Cardiac muscle cell (in vitro differentiated cells and primary cell): ENCODE data around the gene SH3GL2. TPM values are rescaled to one million over a fixed set of nuclear protein-coding genes. Genes with fewer than 3 reads are reported as not detected.

Source experiments
- DNase-seq, 2 donors: peaks; one replicate each; pipeline versions ENCODE4 v3.0.0 to v3.0.0-alpha.2; 2010 to 2017; ENCODE audit warnings: low read depth in 1 of 2, low spot score in 1 of 2
- H3K27ac ChIP-seq: fragments of 200-600 bp; sonication (generic); 2 replicates; pipeline ENCODE4 v1.5.1; 2016
- H3K27me3 ChIP-seq: fragments of 200-600 bp; sonication (generic); 2 replicates; pipeline ENCODE4 v1.6.0; 2016; ENCODE audit warnings: control low read depth
- H3K36me3 ChIP-seq: fragments of 200-600 bp; sonication (generic); 2 replicates; pipeline ENCODE4 v1.5.1; 2016; ENCODE audit warnings: control low read depth
- H3K4me1 ChIP-seq: fragments of 200-600 bp; sonication (generic); 2 replicates; pipeline ENCODE4 v1.8.1; 2017; ENCODE audit warnings: low read depth, mild to moderate bottlenecking, mixed run types
- H3K4me3 ChIP-seq: fragments of 200-600 bp; sonication (generic); 2 replicates; pipeline ENCODE4 v1.5.1; 2016; ENCODE audit warnings: mild to moderate bottlenecking
- H3K9me3 ChIP-seq: fragments of 200-600 bp; sonication (generic); 2 replicates; pipeline ENCODE4 v1.5.1; 2017; ENCODE audit warnings: low read depth, mild to moderate bottlenecking, control low read depth
- CTCF ChIP-seq: IDR thresholded peaks from 2 replicates; pipeline ENCODE4 v1.5.1; 2012; ENCODE audit warnings: low read depth, mild to moderate bottlenecking, low read length
- polyA plus RNA-seq: library from polyadenylated mRNA; unstranded; fragments of >200 nt; fragmentation: Nextera tagmentation; extraction: Ambion mirVana; gene quantifications from 2 replicates; pipeline ENCODE4 v1.2.1, GENCODE V29; 2016
- total RNA-seq: library from RNA; depleted of rRNA; stranded (reverse); fragments of >200 nt; gene quantifications from 2 replicates; pipeline ENCODE4 v1.2.3, GENCODE V29; 2016

The SH3GL2 gene
- total and polyA plus RNA-seq, 2 experiments from 2014 or later = 0.06 TPM; not detected in 1

- no peaks in the 10 kb centered on the region for H3K4me1 ChIP-seq
- DNase-seq = no peak
- no peaks in the 10 kb centered on the region for H3K27me3 ChIP-seq
- no peaks in the 10 kb centered on the region for H3K36me3 ChIP-seq
- no peak overlapping the region for H3K4me3 ChIP-seq
- no peaks in the 10 kb centered on the region for H3K9me3 ChIP-seq
- TF ChIP-seq CTCF = no peak
- H3K27ac ChIP-seq = no peak overlapping the region
Observed at GRCh38 chr9:17669206-17669605, 90.3 kb downstream of the SH3GL2 start.

GRCh38 chr9:17682684-17683083, 103.8 kb downstream of the SH3GL2 start:
- no peaks in the 10 kb centered on the region for H3K4me1 ChIP-seq
- H3K27me3 ChIP-seq = no peaks in the 10 kb centered on the region
- no peak overlapping the region for H3K27ac ChIP-seq
- no peak overlapping the region for H3K4me3 ChIP-seq
- no peaks in the 10 kb centered on the region for H3K36me3 ChIP-seq
- no peak for TF ChIP-seq CTCF
- no peaks in the 10 kb centered on the region for H3K9me3 ChIP-seq
- DNase-seq = no peak

- Histone ChIP-seq H3K9me3 (no peaks in the 10 kb centered on the region), H3K36me3 (no peaks in the 10 kb centered on the region), H3K4me3 (no peak overlapping the region), H3K4me1 (no peaks in the 10 kb centered on the region), H3K27me3 (no peaks in the 10 kb centered on the region), H3K27ac (no peak overlapping the region)
- DNase-seq = no peak
- TF ChIP-seq CTCF = no peak
Observed at GRCh38 chr9:17688834-17689233, 110.0 kb downstream of the SH3GL2 start.

GRCh38 chr9:17694336-17694735, 115.5 kb downstream of the SH3GL2 start:
- no peaks in the 10 kb centered on the region for H3K4me1 ChIP-seq
- H3K9me3 ChIP-seq = no peaks in the 10 kb centered on the region
- no peak overlapping the region for H3K27ac ChIP-seq
- TF ChIP-seq CTCF = no peak
- no peaks in the 10 kb centered on the region for H3K36me3 ChIP-seq
- DNase-seq = no peak
- no peaks in the 10 kb centered on the region for H3K27me3 ChIP-seq
- H3K4me3 ChIP-seq = no peak overlapping the region

GRCh38 chr9:17695482-17695881, 116.6 kb downstream of the SH3GL2 start:
- TF ChIP-seq CTCF = no peak
- Histone ChIP-seq H3K9me3 (no peaks in the 10 kb centered on the region), H3K27ac (no peak overlapping the region), H3K36me3 (no peaks in the 10 kb centered on the region), H3K4me3 (no peak overlapping the region), H3K4me1 (no peaks in the 10 kb centered on the region), H3K27me3 (no peaks in the 10 kb centered on the region)
- no peak for DNase-seq
